Endothelial cell of umbilical vein (primary cell): Measurements from ENCODE around the gene GCSAML. TPM values are rescaled to one million over a fixed set of nuclear protein-coding genes. Genes with fewer than 3 reads are reported as not detected.
"Not testable (repeated sequence)": the region's sequence is repeated elsewhere in the genome, so short reads cannot be mapped to it uniquely, and the experiment has no call there.

ENCODE experiments used
- BruUV-seq: library from RNA; stranded (reverse); fragments of 400-500 nt; replicated peaks from 2 replicates; lab custom pipeline; 2021; lab: Mats Ljungman, UMichigan
- CTCF ChIA-PET: fragments of 300-600, 350-600 bp; sonication (Branson Sonifier 250); formaldehyde crosslinking; loops from one replicate; lab custom pipeline; 2021; ENCODE audit warnings: antibody characterized with exemption, inconsistent platforms; lab: Charles Lee
- POLR2A ChIA-PET: fragments of 300-600, 350-600 bp; sonication (Branson Sonifier 250); formaldehyde crosslinking; loops from one replicate; lab custom pipeline; 2021; ENCODE audit warnings: antibody characterized with exemption, inconsistent platforms; lab: Charles Lee
- DNase-seq: peaks from one replicate; pipeline ENCODE4 v3.0.0-alpha.2; 2011; ENCODE audit warnings: low read depth, low spot score
- FAIRE-seq: peaks from 2 replicates; lab custom pipeline; 2011; peaks lifted over from hg19 to GRCh38; lab: Jason Lieb, UNC
- H2AFZ ChIP-seq: 2 replicates; pipeline ENCODE4 v1.6.0; 2012; ENCODE audit warnings: low read depth, low read length, control low read depth, inconsistent platforms
- H3K27ac ChIP-seq: 2 replicates; pipeline ENCODE4 v1.5.1; 2011; ENCODE audit warnings: low read depth, mild to moderate bottlenecking, control low read depth, low read length, moderate library complexity; ENCODE audit not compliant: insufficient read depth
- H3K27me3 ChIP-seq, 2 experiments: 2 replicates each; pipeline versions ENCODE4 v1.6.0 to v1.6.1; 2011; ENCODE audit warnings: low read length in 2 of 2, mixed read lengths in 1 of 2; ENCODE audit not compliant: control insufficient read depth in 2 of 2, insufficient read depth in 2 of 2
- H3K36me3 ChIP-seq, 2 experiments: 2 replicates in 1 of 2; 3 replicates in 1 of 2; pipeline ENCODE4 v1.5.1; 2011; ENCODE audit warnings: low read length in 2 of 2, mild to moderate bottlenecking in 1 of 2, moderate library complexity in 1 of 2; ENCODE audit not compliant: control insufficient read depth in 2 of 2, insufficient read depth in 2 of 2; ENCODE audit errors: extremely low read depth in 1 of 2
- H3K4me1 ChIP-seq: 3 replicates; pipeline ENCODE4 v1.5.1; 2011; ENCODE audit warnings: mild to moderate bottlenecking, low read length; ENCODE audit not compliant: control insufficient read depth, insufficient read depth; ENCODE audit errors: extremely low read depth
- H3K4me2 ChIP-seq: 2 replicates; pipeline ENCODE4 v1.6.1; 2011; ENCODE audit warnings: low read length, control low read depth, mixed read lengths; ENCODE audit not compliant: insufficient read depth
- H3K4me3 ChIP-seq, 3 experiments: fragments of 200-600 bp in 1 of 3; sonication (generic), shearing (Covaris generic) in 1 of 3; replicated peaks in 1 of 3; 2 replicates each; pipeline ENCODE4 v1.5.1; 2011 to 2016; ENCODE audit warnings: control low read depth in 3 of 3, low read length in 3 of 3, mild to moderate bottlenecking in 2 of 3, inconsistent platforms in 1 of 3, low read depth in 1 of 3, moderate library complexity in 1 of 3; ENCODE audit not compliant: insufficient read depth in 1 of 3
- H3K79me2 ChIP-seq: 2 replicates; pipeline ENCODE4 v1.6.0; 2012; ENCODE audit warnings: low read length, inconsistent platforms; ENCODE audit not compliant: control insufficient read depth, insufficient read depth
- H3K9ac ChIP-seq: replicated peaks from 2 replicates; pipeline ENCODE3; 2011; ENCODE audit warnings: low read length, control low read depth; ENCODE audit not compliant: insufficient read depth; ENCODE audit errors: extremely low read depth
- H3K9me1 ChIP-seq: replicated peaks from 3 replicates; pipeline ENCODE4 v1.6.0; 2011; ENCODE audit warnings: mild to moderate bottlenecking, low read length; ENCODE audit not compliant: control insufficient read depth, insufficient read depth; ENCODE audit errors: extremely low read depth
- H3K9me3 ChIP-seq: replicated peaks from 2 replicates; pipeline ENCODE4 v1.5.1; 2012; ENCODE audit warnings: low read length, inconsistent platforms; ENCODE audit not compliant: control insufficient read depth, insufficient read depth
- H4K20me1 ChIP-seq: replicated peaks from 2 replicates; pipeline ENCODE3; 2011; ENCODE audit warnings: mild to moderate bottlenecking, low read length; ENCODE audit not compliant: control insufficient read depth, insufficient read depth; ENCODE audit errors: extremely low read depth
- MYC ChIP-seq: IDR thresholded peaks from one replicate; pipeline ENCODE4 v1.6.1; 2011; ENCODE audit warnings: mild to moderate bottlenecking, low read depth, low read length
- POLR2A ChIP-seq: IDR thresholded peaks from 2 replicates; pipeline ENCODE4 v1.6.1; 2012; ENCODE audit warnings: low read depth, mild to moderate bottlenecking, control low read depth, low read length
- POLR2AphosphoS5 ChIP-seq: IDR thresholded peaks from 2 replicates; pipeline ENCODE4 v1.6.1; 2012; ENCODE audit warnings: low read depth, mild to moderate bottlenecking, control low read depth, low read length, moderate library complexity; ENCODE audit not compliant: insufficient read depth
- dilution Hi-C: fragments of 300-500 bp; cut with MboI; formaldehyde crosslinking; loops from one replicate; pipeline ENCODE4 v1.15.0; 2019; ENCODE audit warnings: low sequenced_read_pairs; ENCODE audit not compliant: extremely low pct_ligation_motif_present
- intact Hi-C: fragments of 100-400 bp; cut with micrococcal nuclease; formaldehyde crosslinking; loops from one replicate; pipeline ENCODE4 v1.10.0; 2022
- polyA plus RNA-seq, 4 experiments: library from polyadenylated mRNA; depleted of rRNA in 3 of 4; stranded (reverse) in 3 of 4; unstranded in 1 of 4; fragments of >200 nt; gene quantifications; 2 replicates each; pipeline versions ENCODE4 v1.2.1 to v1.2.3, GENCODE V29; 2011 to 2012; ENCODE audit warnings: missing spikeins in 1 of 4
- total RNA-seq: library from RNA; stranded (reverse); gene quantifications from 2 replicates; pipeline ENCODE4 v1.2.3, GENCODE V29; 2021
- TF ChIP-seq, protein P1 (sequence below): IDR thresholded peaks from 2 replicates; pipeline ENCODE4 v1.6.1; 2011; ENCODE audit not compliant: insufficient read depth, insufficient read length

Gene GCSAML
- total and polyA plus RNA-seq, 2 donors (not counting 3 experiments of a cell fraction or from before 2014, with no cell fraction given) = not detected

GRCh38 chr1:247518613-247518891, 30.4 kb upstream of the GCSAML start:
- Histone ChIP-seq H3K4me3 (no peak overlapping the region), H3K36me3 (no peaks in the 10 kb centered on the region), H4K20me1 (no peaks in the 10 kb centered on the region), H3K4me2 (no peak overlapping the region), H3K27ac (no peak overlapping the region), H3K9me3 (no peaks in the 10 kb centered on the region), H3K27me3 (no peaks in the 10 kb centered on the region), H3K9ac (no peak overlapping the region), H3K4me1 (no peaks in the 10 kb centered on the region), H2AFZ (no peak overlapping the region), H3K9me1 (no peaks in the 10 kb centered on the region), H3K79me2 (no peaks in the 10 kb centered on the region)
- BruUV-seq = no TSS peak
- no peak for TF ChIP-seq MYC
- TF ChIP-seq, protein P1, sequence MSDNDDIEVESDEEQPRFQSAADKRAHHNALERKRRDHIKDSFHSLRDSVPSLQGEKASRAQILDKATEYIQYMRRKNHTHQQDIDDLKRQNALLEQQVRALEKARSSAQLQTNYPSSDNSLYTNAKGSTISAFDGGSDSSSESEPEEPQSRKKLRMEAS = no peak
- TF ChIP-seq POLR2A = no peak
- no peak for TF ChIP-seq POLR2AphosphoS5
- dilution Hi-C loops = no loop called here
- intact Hi-C loops = no loop called here
- FAIRE-seq = no peak
- DNase-seq = no peak
- POLR2A ChIA-PET = no interaction called here
- CTCF ChIA-PET = no interaction called here

DNA sequence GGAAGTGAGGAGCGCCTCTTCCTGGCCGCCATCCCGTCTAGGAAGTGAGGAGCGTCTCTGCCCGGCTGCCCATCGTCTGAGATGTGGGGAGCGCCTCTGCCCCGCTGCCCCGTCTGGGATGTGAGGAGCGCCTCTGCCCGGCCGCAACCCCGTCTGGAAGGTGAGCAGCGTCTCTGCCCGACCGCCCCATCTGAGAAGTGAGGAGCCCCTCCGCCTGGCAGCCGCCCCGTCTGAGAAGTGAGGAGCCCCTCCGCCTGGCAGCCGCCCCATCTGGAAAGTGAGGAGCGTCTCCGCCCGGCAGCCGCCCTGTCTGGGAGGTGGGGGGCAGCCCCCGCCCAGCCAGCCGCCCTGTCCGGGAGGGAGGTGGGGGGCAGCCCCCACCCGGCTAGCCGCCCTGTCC, 27.0 kb upstream of the GCSAML start:
- H3K36me3 ChIP-seq, intact Hi-C loops, CTCF ChIA-PET, BruUV-seq, H3K27me3 ChIP-seq, H3K79me2 ChIP-seq, H3K9me3 ChIP-seq, H3K9me1 ChIP-seq, FAIRE-seq, H4K20me1 ChIP-seq, dilution Hi-C loops, H3K4me2 ChIP-seq, H3K27ac ChIP-seq, H2AFZ ChIP-seq, POLR2A ChIA-PET, H3K4me1 ChIP-seq, H3K4me3 ChIP-seq, H3K9ac ChIP-seq, DNase-seq: not testable (repeated sequence)
